Measurements from ENCODE around the gene ERCC6L2.

ERCC6L2 gene

GRCh38 chr9:95826183-95826838, 49.2 kb upstream of the ERCC6L2 start (continued):
- TF ChIP-seq TSHZ2 (CRISPR knock-in tag; IDR thresholded peaks at IDR 0.05) = no peak
- no peak for TF ChIP-seq PPARA (CRISPR knock-in tag; IDR thresholded peaks at IDR 0.05; ENCODE audit: borderline replicate concordance)
- TF ChIP-seq TCF4 (CRISPR knock-in tag; IDR thresholded peaks at IDR 0.05; ENCODE audit: borderline replicate concordance) = no peak
- TF ChIP-seq GLIS3 (CRISPR knock-in tag; IDR thresholded peaks at IDR 0.05) = no peak
- TF ChIP-seq ZFP3 (CRISPR knock-in tag; IDR thresholded peaks at IDR 0.05) = no peak
- no peak for TF ChIP-seq ZFP30 (CRISPR knock-in tag; IDR thresholded peaks at IDR 0.05)
- no peak for TF ChIP-seq BACH2 (CRISPR knock-in tag; IDR thresholded peaks at IDR 0.05; ENCODE audit: borderline replicate concordance)

- TF ChIP-seq CSRNP3 (CRISPR knock-in tag; IDR thresholded peaks at IDR 0.05) (no peak), BACH2 (CRISPR knock-in tag; IDR thresholded peaks at IDR 0.05; ENCODE audit: borderline replicate concordance) (no peak), TOX (CRISPR knock-in tag; IDR thresholded peaks at IDR 0.05; ENCODE audit: borderline replicate concordance) (no peak), RARB (CRISPR knock-in tag; IDR thresholded peaks at IDR 0.05) (no peak), PPARA (CRISPR knock-in tag; IDR thresholded peaks at IDR 0.05; ENCODE audit: borderline replicate concordance) (no peak), CREB5 (CRISPR knock-in tag; IDR thresholded peaks at IDR 0.05; ENCODE audit: low read depth) (no peak), SNAI2 (CRISPR knock-in tag; IDR thresholded peaks at IDR 0.05) (no peak), ARNTL (CRISPR knock-in tag; IDR thresholded peaks at IDR 0.05; ENCODE audit: borderline replicate concordance, low read depth) (no peak), ZNF565 (CRISPR knock-in tag; conservative IDR thresholded peaks at IDR 0.05; ENCODE audit: low read depth) (no peak)
- no peak for ATAC-seq
Observed at GRCh38 chr9:95830768-95831167, 44.7 kb upstream of the ERCC6L2 start.

GRCh38 chr9:95831810-95832209, 43.7 kb upstream of the ERCC6L2 start:
- TF ChIP-seq RARB (CRISPR knock-in tag; IDR thresholded peaks at IDR 0.05) (no peak), ZNF565 (CRISPR knock-in tag; conservative IDR thresholded peaks at IDR 0.05; ENCODE audit: low read depth) (no peak), CREB5 (CRISPR knock-in tag; IDR thresholded peaks at IDR 0.05; ENCODE audit: low read depth) (no peak)
- ATAC-seq = no peak

- no peak for ATAC-seq
- TF ChIP-seq TOX (CRISPR knock-in tag; IDR thresholded peaks at IDR 0.05; ENCODE audit: borderline replicate concordance) (no peak), PATZ1 (CRISPR knock-in tag; IDR thresholded peaks at IDR 0.05; ENCODE audit: borderline replicate concordance) (no peak), TSHZ2 (CRISPR knock-in tag; IDR thresholded peaks at IDR 0.05) (no peak), GLIS3 (CRISPR knock-in tag; IDR thresholded peaks at IDR 0.05) (no peak), CREB5 (CRISPR knock-in tag; IDR thresholded peaks at IDR 0.05; ENCODE audit: low read depth) (no peak), ZNF70 (CRISPR knock-in tag; IDR thresholded peaks at IDR 0.05) (no peak), BACH2 (CRISPR knock-in tag; IDR thresholded peaks at IDR 0.05; ENCODE audit: borderline replicate concordance) (no peak), POU6F1 (CRISPR knock-in tag; IDR thresholded peaks at IDR 0.05; ENCODE audit: borderline replicate concordance, low read depth) (no peak), ZFP30 (CRISPR knock-in tag; IDR thresholded peaks at IDR 0.05) (no peak), OSR1 (CRISPR knock-in tag; IDR thresholded peaks at IDR 0.05) (no peak), ZFP3 (CRISPR knock-in tag; IDR thresholded peaks at IDR 0.05) (no peak)
Observed at GRCh38 chr9:95833546-95834178, 41.8 kb upstream of the ERCC6L2 start.
